HEK293 (cell line): Measurements from ENCODE around the gene LRBA.

ENCODE experiments used
- CTCF ChIA-PET: fragments of 350-600 bp; formaldehyde crosslinking; extraction: SDS; loops from one replicate; lab custom pipeline; 2021; ENCODE audit warnings: antibody characterized with exemption; lab: Yijun Ruan, JAX
- POLR2A ChIA-PET: fragments of 300-600 bp; formaldehyde crosslinking; extraction: SDS; loops from one replicate; lab custom pipeline; 2020; ENCODE audit warnings: antibody characterized with exemption, inconsistent platforms; lab: Yijun Ruan, JAX
- H3K27ac ChIP-seq: fragments of 200-500 bp; sonication (Bioruptor generic); 2 replicates; pipeline ENCODE4 v1.5.1; 2014; ENCODE audit warnings: low read depth, low read length, control low read depth, inconsistent platforms; ENCODE audit errors: extremely low read depth
- H3K36me3 ChIP-seq, 2 experiments: fragments of 200-500 bp in 1 of 2; sonication (Bioruptor generic) in 1 of 2; 1 replicate in 1 of 2; 2 replicates in 1 of 2; pipeline ENCODE4 v1.5.1; 2014 to 2017; ENCODE audit warnings: inconsistent platforms in 2 of 2, low read length in 2 of 2; ENCODE audit not compliant: control insufficient read depth in 2 of 2, insufficient read depth in 1 of 2
- H3K4me1 ChIP-seq: fragments of 200-500 bp; sonication (Bioruptor generic); 2 replicates; pipeline ENCODE4 v1.5.1; 2014; ENCODE audit warnings: mild to moderate bottlenecking, low read length, inconsistent platforms; ENCODE audit not compliant: control insufficient read depth, insufficient read depth
- H3K4me3 ChIP-seq: 2 replicates; pipeline ENCODE4 v1.5.1; 2011; ENCODE audit warnings: low read depth, mild to moderate bottlenecking, control low read depth, low read length, moderate library complexity
- H3K9me3 ChIP-seq: fragments of 200-500 bp; sonication (Bioruptor generic); 2 replicates; pipeline ENCODE4 v1.5.1; 2014; ENCODE audit warnings: low read depth, low read length, inconsistent platforms; ENCODE audit not compliant: control insufficient read depth, insufficient read depth
- BCL11A ChIP-seq: fragments of 450-650 bp; formaldehyde crosslinking; IDR thresholded peaks from 2 replicates; pipeline ENCODE4 v1.5.1; 2016; ENCODE audit warnings: low read depth, missing biosample characterization, missing genetic modification characterization
- EGR2 ChIP-seq: fragments of 450-650 bp; formaldehyde crosslinking; IDR thresholded peaks from 2 replicates; pipeline ENCODE4 v1.5.1; 2016; ENCODE audit warnings: low read depth, missing biosample characterization, missing genetic modification characterization
- KLF1 ChIP-seq: fragments of 450-650 bp; formaldehyde crosslinking; IDR thresholded peaks from 2 replicates; pipeline ENCODE4 v1.5.1; 2016; ENCODE audit warnings: missing biosample characterization, missing genetic modification characterization
- RBAK ChIP-seq: fragments of 450-650 bp; formaldehyde crosslinking; IDR thresholded peaks from 2 replicates; pipeline ENCODE4 v1.5.1; 2016; ENCODE audit warnings: missing biosample characterization, missing genetic modification characterization
- ZIC2 ChIP-seq: fragments of 450-650 bp; formaldehyde crosslinking; IDR thresholded peaks from 2 replicates; pipeline ENCODE4 v1.5.1; 2016; ENCODE audit warnings: missing biosample characterization, missing genetic modification characterization
- ZNF112 ChIP-seq: fragments of 450-650 bp; formaldehyde crosslinking; IDR thresholded peaks from 2 replicates; pipeline ENCODE4 v1.5.0; 2017; ENCODE audit warnings: missing biosample characterization, missing genetic modification characterization
- ZNF23 ChIP-seq: fragments of 450-650 bp; formaldehyde crosslinking; IDR thresholded peaks from 2 replicates; pipeline ENCODE4 v1.5.1; 2016; ENCODE audit warnings: missing biosample characterization, missing genetic modification characterization, borderline replicate concordance
- ZNF248 ChIP-seq: fragments of 450-650 bp; formaldehyde crosslinking; IDR thresholded peaks from 2 replicates; pipeline ENCODE4 v1.5.1; 2017; ENCODE audit warnings: missing biosample characterization, missing genetic modification characterization
- ZNF341 ChIP-seq: fragments of 450-650 bp; formaldehyde crosslinking; IDR thresholded peaks from 2 replicates; pipeline ENCODE4; 2016; ENCODE audit warnings: low read depth, missing biosample characterization, missing genetic modification characterization
- ZNF37A ChIP-seq: fragments of 450-650 bp; IDR thresholded peaks from 2 replicates; pipeline ENCODE4 v1.5.1; 2018; ENCODE audit warnings: missing biosample characterization, missing genetic modification characterization
- ZNF48 ChIP-seq: fragments of 450-650 bp; formaldehyde crosslinking; IDR thresholded peaks from 2 replicates; pipeline ENCODE4 v1.5.1; 2016; ENCODE audit warnings: missing biosample characterization, missing genetic modification characterization
- ZNF514 ChIP-seq: fragments of 450-650 bp; formaldehyde crosslinking; IDR thresholded peaks from 2 replicates; pipeline ENCODE4 v1.5.1; 2016; ENCODE audit warnings: missing biosample characterization, missing genetic modification characterization
- ZNF555 ChIP-seq: fragments of 450-650 bp; formaldehyde crosslinking; conservative IDR thresholded peaks from 2 replicates; pipeline ENCODE4 v1.5.1; 2017; ENCODE audit warnings: missing biosample characterization, mild to moderate bottlenecking, missing genetic modification characterization, inconsistent platforms
- ZNF654 ChIP-seq: fragments of 450-650 bp; formaldehyde crosslinking; IDR thresholded peaks from 2 replicates; pipeline ENCODE4 v1.5.1; 2016; ENCODE audit warnings: low read depth, missing biosample characterization, missing genetic modification characterization
- ZNF664 ChIP-seq: fragments of 450-650 bp; formaldehyde crosslinking; IDR thresholded peaks from 2 replicates; pipeline ENCODE4 v1.5.1; 2016; ENCODE audit warnings: missing biosample characterization, missing genetic modification characterization
- ZSCAN16 ChIP-seq: fragments of 450-650 bp; formaldehyde crosslinking; IDR thresholded peaks from 2 replicates; pipeline ENCODE4 v1.5.1; 2016; ENCODE audit warnings: missing biosample characterization, missing genetic modification characterization
- TF ChIP-seq, protein P1 (sequence below): fragments of 450-650 bp; formaldehyde crosslinking; IDR thresholded peaks from 2 replicates; pipeline ENCODE4 v1.5.1; 2016; ENCODE audit warnings: missing biosample characterization, missing genetic modification characterization
- TF ChIP-seq, protein P2 (sequence below): fragments of 450-650 bp; formaldehyde crosslinking; IDR thresholded peaks from 2 replicates; pipeline ENCODE4 v1.5.1; 2016; ENCODE audit warnings: missing biosample characterization, missing genetic modification characterization
- TF ChIP-seq, protein P3 (sequence below): fragments of 450-650 bp; formaldehyde crosslinking; IDR thresholded peaks from 2 replicates; pipeline ENCODE4 v1.5.1; 2016; ENCODE audit warnings: missing biosample characterization, missing genetic modification characterization
- TF ChIP-seq, protein P4 (sequence below): fragments of 450-650 bp; formaldehyde crosslinking; IDR thresholded peaks from 2 replicates; pipeline ENCODE4 v1.5.0; 2017; ENCODE audit warnings: missing biosample characterization, missing genetic modification characterization, borderline replicate concordance
- TF ChIP-seq, protein P5 (sequence below): fragments of 450-650 bp; formaldehyde crosslinking; IDR thresholded peaks from 2 replicates; pipeline ENCODE4 v1.5.1; 2016; ENCODE audit warnings: missing biosample characterization, missing genetic modification characterization

Gene LRBA

DNA sequence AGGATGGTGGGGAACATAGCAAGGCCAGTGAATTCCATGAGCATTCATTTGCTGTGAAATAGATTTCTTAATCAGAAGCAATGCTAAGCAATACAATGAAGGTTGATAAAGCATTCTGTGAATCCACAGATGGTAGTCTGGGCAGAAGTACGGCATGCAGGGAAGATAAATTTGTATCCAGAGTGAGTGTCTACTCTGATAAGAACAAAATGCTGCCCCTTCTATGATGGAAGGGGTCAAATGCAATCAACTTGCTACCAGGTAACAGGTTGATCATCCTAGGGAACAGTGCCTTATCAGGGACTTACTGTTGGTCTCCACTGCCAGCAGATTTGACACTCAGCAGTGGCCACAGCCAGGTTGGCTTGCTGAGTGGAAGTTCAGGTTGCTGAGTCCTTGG, 243.7 kb downstream of the LRBA start:
- H3K4me3 ChIP-seq, result no peak overlapping the region
- no peak overlapping the region for H3K27ac ChIP-seq
- ChIA-PET POLR2A (no interaction called here), CTCF (no interaction called here)
- H3K9me3 ChIP-seq, result no peaks in the 10 kb centered on the region
- no peak for TF ChIP-seq ZSCAN16
- TF ChIP-seq, protein P1, sequence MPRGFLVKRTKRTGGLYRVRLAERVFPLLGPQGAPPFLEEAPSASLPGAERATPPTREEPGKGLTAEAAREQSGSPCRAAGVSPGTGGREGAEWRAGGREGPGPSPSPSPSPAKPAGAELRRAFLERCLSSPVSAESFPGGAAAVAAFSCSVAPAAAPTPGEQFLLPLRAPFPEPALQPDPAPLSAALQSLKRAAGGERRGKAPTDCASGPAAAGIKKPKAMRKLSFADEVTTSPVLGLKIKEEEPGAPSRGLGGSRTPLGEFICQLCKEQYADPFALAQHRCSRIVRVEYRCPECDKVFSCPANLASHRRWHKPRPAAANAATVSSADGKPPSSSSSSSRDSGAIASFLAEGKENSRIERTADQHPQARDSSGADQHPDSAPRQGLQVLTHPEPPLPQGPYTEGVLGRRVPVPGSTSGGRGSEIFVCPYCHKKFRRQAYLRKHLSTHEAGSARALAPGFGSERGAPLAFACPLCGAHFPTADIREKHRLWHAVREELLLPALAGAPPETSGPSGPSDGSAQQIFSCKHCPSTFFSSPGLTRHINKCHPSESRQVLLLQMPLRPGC (tag by site-specific recombination), result no peak
- no peaks in the 10 kb centered on the region for H3K4me1 ChIP-seq
- H3K36me3 ChIP-seq, result no peaks in the 10 kb centered on the region

DNA sequence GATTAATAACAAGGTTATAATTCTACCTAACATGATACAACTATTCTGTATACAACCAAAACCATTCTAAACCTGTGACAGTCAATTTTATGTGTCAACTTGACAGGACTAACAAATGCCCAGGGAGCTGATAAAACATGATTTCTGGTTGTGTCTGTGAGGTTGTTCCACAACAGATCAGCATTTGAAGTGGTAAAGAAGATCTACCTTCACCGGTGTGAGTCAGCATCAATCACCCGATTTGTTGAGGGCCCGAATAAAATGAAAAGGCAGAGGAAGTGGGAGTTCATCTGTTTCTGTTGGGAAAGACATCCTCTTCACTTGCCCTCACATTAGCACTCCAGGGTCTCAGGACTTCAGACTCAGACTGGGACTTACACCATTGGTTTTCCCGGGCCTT, 245.2 kb downstream of the LRBA start:
- ChIA-PET CTCF (interaction anchor here (0.5 to 0.7 kb wide), 2 partner anchors 160 to 167 kb away, joined by 3 read pairs; no protein-coding TSS in a partner anchor), POLR2A (no interaction called here)
- H3K9me3 ChIP-seq, result no peaks in the 10 kb centered on the region
- H3K4me1 ChIP-seq, result no peaks in the 10 kb centered on the region
- H3K27ac ChIP-seq, result no peak overlapping the region
- H3K4me3 ChIP-seq, result no peak overlapping the region
- no peaks in the 10 kb centered on the region for H3K36me3 ChIP-seq
- TF ChIP-seq ZNF664 (tag by site-specific recombination) (no peak), ZNF555 (tag by site-specific recombination) (no peak), ZNF341 (tag by site-specific recombination) (no peak), ZNF112 (tag by site-specific recombination) (no peak), ZNF248 (tag by site-specific recombination) (no peak), ZNF48 (tag by site-specific recombination) (no peak), RBAK (tag by site-specific recombination) (no peak), ZIC2 (tag by site-specific recombination) (no peak), KLF1 (tag by site-specific recombination) (no peak), ZNF654 (no peak), ZNF514 (tag by site-specific recombination) (no peak), BCL11A (tag by site-specific recombination) (no peak), ZNF37A (tag by site-specific recombination) (no peak), EGR2 (no peak), ZNF23 (tag by site-specific recombination) (no peak)
- TF ChIP-seq, protein P2, sequence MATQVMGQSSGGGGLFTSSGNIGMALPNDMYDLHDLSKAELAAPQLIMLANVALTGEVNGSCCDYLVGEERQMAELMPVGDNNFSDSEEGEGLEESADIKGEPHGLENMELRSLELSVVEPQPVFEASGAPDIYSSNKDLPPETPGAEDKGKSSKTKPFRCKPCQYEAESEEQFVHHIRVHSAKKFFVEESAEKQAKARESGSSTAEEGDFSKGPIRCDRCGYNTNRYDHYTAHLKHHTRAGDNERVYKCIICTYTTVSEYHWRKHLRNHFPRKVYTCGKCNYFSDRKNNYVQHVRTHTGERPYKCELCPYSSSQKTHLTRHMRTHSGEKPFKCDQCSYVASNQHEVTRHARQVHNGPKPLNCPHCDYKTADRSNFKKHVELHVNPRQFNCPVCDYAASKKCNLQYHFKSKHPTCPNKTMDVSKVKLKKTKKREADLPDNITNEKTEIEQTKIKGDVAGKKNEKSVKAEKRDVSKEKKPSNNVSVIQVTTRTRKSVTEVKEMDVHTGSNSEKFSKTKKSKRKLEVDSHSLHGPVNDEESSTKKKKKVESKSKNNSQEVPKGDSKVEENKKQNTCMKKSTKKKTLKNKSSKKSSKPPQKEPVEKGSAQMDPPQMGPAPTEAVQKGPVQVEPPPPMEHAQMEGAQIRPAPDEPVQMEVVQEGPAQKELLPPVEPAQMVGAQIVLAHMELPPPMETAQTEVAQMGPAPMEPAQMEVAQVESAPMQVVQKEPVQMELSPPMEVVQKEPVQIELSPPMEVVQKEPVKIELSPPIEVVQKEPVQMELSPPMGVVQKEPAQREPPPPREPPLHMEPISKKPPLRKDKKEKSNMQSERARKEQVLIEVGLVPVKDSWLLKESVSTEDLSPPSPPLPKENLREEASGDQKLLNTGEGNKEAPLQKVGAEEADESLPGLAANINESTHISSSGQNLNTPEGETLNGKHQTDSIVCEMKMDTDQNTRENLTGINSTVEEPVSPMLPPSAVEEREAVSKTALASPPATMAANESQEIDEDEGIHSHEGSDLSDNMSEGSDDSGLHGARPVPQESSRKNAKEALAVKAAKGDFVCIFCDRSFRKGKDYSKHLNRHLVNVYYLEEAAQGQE (tag by site-specific recombination), result no peak
- TF ChIP-seq, protein P3, sequence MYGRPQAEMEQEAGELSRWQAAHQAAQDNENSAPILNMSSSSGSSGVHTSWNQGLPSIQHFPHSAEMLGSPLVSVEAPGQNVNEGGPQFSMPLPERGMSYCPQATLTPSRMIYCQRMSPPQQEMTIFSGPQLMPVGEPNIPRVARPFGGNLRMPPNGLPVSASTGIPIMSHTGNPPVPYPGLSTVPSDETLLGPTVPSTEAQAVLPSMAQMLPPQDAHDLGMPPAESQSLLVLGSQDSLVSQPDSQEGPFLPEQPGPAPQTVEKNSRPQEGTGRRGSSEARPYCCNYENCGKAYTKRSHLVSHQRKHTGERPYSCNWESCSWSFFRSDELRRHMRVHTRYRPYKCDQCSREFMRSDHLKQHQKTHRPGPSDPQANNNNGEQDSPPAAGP, result no peak
- TF ChIP-seq, protein P4, sequence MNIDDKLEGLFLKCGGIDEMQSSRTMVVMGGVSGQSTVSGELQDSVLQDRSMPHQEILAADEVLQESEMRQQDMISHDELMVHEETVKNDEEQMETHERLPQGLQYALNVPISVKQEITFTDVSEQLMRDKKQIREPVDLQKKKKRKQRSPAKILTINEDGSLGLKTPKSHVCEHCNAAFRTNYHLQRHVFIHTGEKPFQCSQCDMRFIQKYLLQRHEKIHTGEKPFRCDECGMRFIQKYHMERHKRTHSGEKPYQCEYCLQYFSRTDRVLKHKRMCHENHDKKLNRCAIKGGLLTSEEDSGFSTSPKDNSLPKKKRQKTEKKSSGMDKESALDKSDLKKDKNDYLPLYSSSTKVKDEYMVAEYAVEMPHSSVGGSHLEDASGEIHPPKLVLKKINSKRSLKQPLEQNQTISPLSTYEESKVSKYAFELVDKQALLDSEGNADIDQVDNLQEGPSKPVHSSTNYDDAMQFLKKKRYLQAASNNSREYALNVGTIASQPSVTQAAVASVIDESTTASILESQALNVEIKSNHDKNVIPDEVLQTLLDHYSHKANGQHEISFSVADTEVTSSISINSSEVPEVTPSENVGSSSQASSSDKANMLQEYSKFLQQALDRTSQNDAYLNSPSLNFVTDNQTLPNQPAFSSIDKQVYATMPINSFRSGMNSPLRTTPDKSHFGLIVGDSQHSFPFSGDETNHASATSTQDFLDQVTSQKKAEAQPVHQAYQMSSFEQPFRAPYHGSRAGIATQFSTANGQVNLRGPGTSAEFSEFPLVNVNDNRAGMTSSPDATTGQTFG (tag by site-specific recombination), result no peak
- TF ChIP-seq, protein P5, sequence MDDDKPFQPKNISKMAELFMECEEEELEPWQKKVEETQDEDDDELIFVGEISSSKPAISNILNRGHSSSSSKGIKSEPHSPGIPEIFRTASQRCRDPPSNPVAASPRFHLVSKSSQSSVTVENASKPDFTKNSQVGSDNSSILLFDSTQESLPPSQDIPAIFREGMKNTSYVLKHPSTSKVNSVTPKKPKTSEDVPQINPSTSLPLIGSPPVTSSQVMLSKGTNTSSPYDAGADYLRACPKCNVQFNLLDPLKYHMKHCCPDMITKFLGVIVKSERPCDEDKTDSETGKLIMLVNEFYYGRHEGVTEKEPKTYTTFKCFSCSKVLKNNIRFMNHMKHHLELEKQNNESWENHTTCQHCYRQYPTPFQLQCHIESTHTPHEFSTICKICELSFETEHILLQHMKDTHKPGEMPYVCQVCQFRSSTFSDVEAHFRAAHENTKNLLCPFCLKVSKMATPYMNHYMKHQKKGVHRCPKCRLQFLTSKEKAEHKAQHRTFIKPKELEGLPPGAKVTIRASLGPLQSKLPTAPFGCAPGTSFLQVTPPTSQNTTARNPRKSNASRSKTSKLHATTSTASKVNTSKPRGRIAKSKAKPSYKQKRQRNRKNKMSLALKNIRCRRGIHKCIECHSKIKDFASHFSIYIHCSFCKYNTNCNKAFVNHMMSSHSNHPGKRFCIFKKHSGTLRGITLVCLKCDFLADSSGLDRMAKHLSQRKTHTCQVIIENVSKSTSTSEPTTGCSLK (tag by site-specific recombination), result no peak
